Liver (tissue), 9 donors: ENCODE measurements around the gene ZNF446. TPM values are rescaled to one million over a fixed set of nuclear protein-coding genes. Genes with fewer than 3 reads are reported as not detected.
A peak's percentile ranks its signal among the peaks of the same experiment; 100 is the strongest.

ENCODE experiments used
- DNase-seq: peaks from one replicate; pipeline ENCODE4 v3.0.0-alpha.2; 2017; ENCODE audit warnings: low spot score
- H3K27ac ChIP-seq, 2 donors: one replicate each; pipeline ENCODE4 v1.7.0; 2013; ENCODE audit warnings: inconsistent platforms in 2 of 2, low read length in 2 of 2, control low read depth in 1 of 2, low read depth in 1 of 2, mild to moderate bottlenecking in 1 of 2
- H3K27me3 ChIP-seq, 4 donors: one replicate each; pipeline versions ENCODE4 v1.6.1 to v1.7.0; 2013; ENCODE audit warnings: low read length in 3 of 4, inconsistent platforms in 1 of 4, mild to moderate bottlenecking in 1 of 4, moderate library complexity in 1 of 4; ENCODE audit not compliant: control insufficient read depth in 4 of 4, insufficient read depth in 4 of 4
- H3K36me3 ChIP-seq, 4 donors: one replicate each; pipeline versions ENCODE4 v1.6.1 to v1.7.0; 2013; ENCODE audit warnings: low read length in 3 of 4, mild to moderate bottlenecking in 3 of 4, low read depth in 1 of 4, moderate library complexity in 1 of 4; ENCODE audit not compliant: control insufficient read depth in 4 of 4, insufficient read depth in 3 of 4
- H3K4me1 ChIP-seq, 4 donors: one replicate each; pipeline versions ENCODE4 v1.6.1 to v1.7.0; 2013; ENCODE audit warnings: low read length in 3 of 4, mild to moderate bottlenecking in 3 of 4, moderate library complexity in 1 of 4; ENCODE audit not compliant: control insufficient read depth in 4 of 4, insufficient read depth in 4 of 4
- H3K4me3 ChIP-seq, 3 donors: one replicate each; pipeline versions ENCODE4 v1.6.1 to v1.7.0; 2013; ENCODE audit warnings: low read length in 3 of 3, control low read depth in 1 of 3, low read depth in 1 of 3, mild to moderate bottlenecking in 1 of 3
- H3K9ac ChIP-seq, 2 donors: one replicate each; pipeline ENCODE4 v1.7.0; 2013; ENCODE audit warnings: low read length in 2 of 2, mild to moderate bottlenecking in 2 of 2, moderate library complexity in 2 of 2, control low read depth in 1 of 2, low read depth in 1 of 2
- H3K9me3 ChIP-seq, 4 donors: one replicate each; pipeline versions ENCODE4 v1.6.1 to v1.7.0; 2013; ENCODE audit warnings: low read length in 3 of 4; ENCODE audit not compliant: control insufficient read depth in 4 of 4
- EGR1 ChIP-seq, 2 donors: IDR thresholded peaks; 2 replicates each; pipeline ENCODE4 v1.6.1; 2016 to 2018; ENCODE audit warnings: antibody characterized with exemption in 2 of 2, low read depth in 2 of 2
- FOXA1 ChIP-seq: IDR thresholded peaks from 2 replicates; pipeline ENCODE4 v1.6.1; 2016; ENCODE audit warnings: antibody characterized with exemption
- FOXA2 ChIP-seq: IDR thresholded peaks from 2 replicates; pipeline ENCODE4 v1.6.1; 2016; ENCODE audit warnings: antibody characterized with exemption
- GABPA ChIP-seq, 2 donors: IDR thresholded peaks in 1 of 2; conservative IDR thresholded peaks in 1 of 2; 2 replicates each; pipeline ENCODE4 v1.6.1; 2016; ENCODE audit warnings: antibody characterized with exemption in 2 of 2, mild to moderate bottlenecking in 1 of 2, moderate library complexity in 1 of 2
- HNF4A ChIP-seq, 2 donors: conservative IDR thresholded peaks; 2 replicates each; pipeline ENCODE4 v1.6.1; 2016; ENCODE audit warnings: antibody characterized with exemption in 2 of 2, mild to moderate bottlenecking in 2 of 2
- HNF4G ChIP-seq: IDR thresholded peaks from 2 replicates; pipeline ENCODE4 v1.6.1; 2016; ENCODE audit warnings: antibody characterized with exemption
- JUND ChIP-seq, 2 donors: IDR thresholded peaks; 2 replicates each; pipeline ENCODE4 v1.6.1; 2016; ENCODE audit warnings: antibody characterized with exemption in 2 of 2
- NR2F2 ChIP-seq: IDR thresholded peaks from 2 replicates; pipeline ENCODE4 v1.6.1; 2016; ENCODE audit warnings: antibody characterized with exemption
- RAD21 ChIP-seq, 2 donors: IDR thresholded peaks; 2 replicates each; pipeline ENCODE4 v1.6.1; 2016; ENCODE audit warnings: antibody characterized with exemption in 2 of 2, mild to moderate bottlenecking in 2 of 2
- RXRA ChIP-seq, 2 donors: IDR thresholded peaks; 2 replicates each; pipeline ENCODE4 v1.6.1; 2017 to 2018; ENCODE audit warnings: antibody characterized with exemption in 2 of 2, mild to moderate bottlenecking in 1 of 2
- SP1 ChIP-seq: IDR thresholded peaks from 2 replicates; pipeline ENCODE4 v1.6.1; 2018; ENCODE audit warnings: antibody characterized with exemption, mild to moderate bottlenecking
- TAF1 ChIP-seq: conservative IDR thresholded peaks from 2 replicates; pipeline ENCODE4 v1.6.1; 2016; ENCODE audit warnings: antibody characterized with exemption, mild to moderate bottlenecking
- YY1 ChIP-seq: IDR thresholded peaks from 2 replicates; pipeline ENCODE4 v1.6.1; 2016; ENCODE audit warnings: antibody characterized with exemption, mild to moderate bottlenecking
- ZBTB33 ChIP-seq: IDR thresholded peaks from 2 replicates; pipeline ENCODE4 v1.6.1; 2016; ENCODE audit warnings: antibody characterized with exemption
- WGBS: extraction: QIAGEN DNeasy Blood & Tissue Kit; methylation state at CpG from one replicate; pipeline ENCODE4 v1.1.7; 2013; 5-methylcytosine and 5-hydroxymethylcytosine counted together
- polyA plus RNA-seq, 2 donors: library from polyadenylated mRNA; stranded (reverse) in 1 of 2; unstranded in 1 of 2; fragments of 200-250 nt in 1 of 2; fragments of >200 nt in 1 of 2; fragmentation: Nextera tagmentation in 1 of 2; extraction: Ambion mirVana in 1 of 2; gene quantifications; one replicate each; pipeline versions ENCODE4 v1.2.1 to v1.2.3, GENCODE V29; 2013 to 2015
- total RNA-seq, 2 donors: library from RNA; depleted of rRNA; stranded (reverse); fragments of >200 nt; gene quantifications; one replicate each; pipeline ENCODE4 v1.2.3, GENCODE V29; 2014
- TF ChIP-seq, protein P1 (sequence below): IDR thresholded peaks from 2 replicates; pipeline ENCODE4 v1.6.1; 2016; ENCODE audit warnings: antibody characterized with exemption
- TF ChIP-seq, protein P2 (sequence below): IDR thresholded peaks from 2 replicates; pipeline ENCODE4 v1.6.1; 2016; ENCODE audit warnings: antibody characterized with exemption, mild to moderate bottlenecking
- TF ChIP-seq, protein P3 (sequence below): fragments of 150-350 bp; IDR thresholded peaks from 2 replicates; pipeline ENCODE4 v1.5.1; 2017; ENCODE audit warnings: improper control_type of control experiment, low read depth, low read length; ENCODE audit not compliant: missing input control
- TF ChIP-seq, protein P4 (sequence below): IDR thresholded peaks from 2 replicates; pipeline ENCODE4 v1.6.1; 2016; ENCODE audit warnings: antibody characterized with exemption
- donor health status: healthy.
- donor health status: healthy.
- donor health status: healthy.
- donor health status: healthy.
- donor health status: healthy.

Gene ZNF446
- total and polyA plus RNA-seq, 4 donors, result 2.8 to 4.8 (median 3.9) TPM

DNA sequence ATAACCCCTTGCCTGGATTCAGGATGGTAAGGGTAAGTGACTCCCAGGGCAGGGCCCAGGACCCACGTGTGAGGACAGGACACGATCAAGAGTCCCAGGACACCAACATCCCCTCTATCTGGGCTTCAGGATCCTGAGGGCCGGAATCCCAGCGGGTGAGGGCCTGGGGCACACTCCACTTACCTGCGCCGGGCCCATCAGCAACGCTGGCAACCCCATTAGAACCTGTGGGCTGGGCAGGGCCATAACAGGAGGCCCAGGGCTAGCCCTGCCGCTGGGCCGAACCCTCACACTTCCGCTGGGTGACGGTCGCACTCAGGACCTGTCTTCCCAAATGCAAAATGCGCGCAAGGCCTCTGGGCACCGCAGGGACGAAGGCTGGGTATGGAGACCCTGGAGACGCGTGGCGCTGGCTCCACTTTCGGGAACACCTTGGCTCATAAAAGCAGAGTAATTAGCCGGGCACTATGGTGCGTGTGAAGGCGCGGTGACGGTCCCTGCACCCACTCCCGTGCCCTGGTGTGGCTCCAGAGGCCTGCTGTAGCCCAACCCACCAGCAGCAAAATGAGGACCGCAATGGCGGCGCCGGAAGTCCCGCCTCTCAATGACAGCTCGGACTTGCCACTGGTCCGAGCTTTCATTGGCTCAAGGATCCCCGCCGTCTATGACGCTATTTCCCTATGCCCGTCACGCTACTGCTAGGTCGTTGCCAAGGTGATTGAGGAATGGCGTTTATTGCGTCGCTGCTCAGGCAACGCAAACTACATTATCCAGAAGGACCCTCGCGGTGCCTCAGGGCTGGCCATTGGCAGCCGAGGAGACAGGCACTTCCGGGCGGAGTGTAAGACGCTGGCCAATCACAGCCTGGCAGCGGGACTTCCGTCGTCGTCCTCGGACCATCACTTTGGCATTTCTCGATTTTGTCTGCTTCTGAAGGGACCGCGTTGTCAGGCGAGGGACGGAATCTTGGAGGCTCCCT lies 36.3 kb upstream of the ZNF446 start, which contains the start of gene ZNF132:
Gene ZNF132 (minus strand): TSS at position 578 of the 979 bp plus-strand sequence. CDS start 332 bp downstream, at position 246.
- WGBS, result 8% methylated on average over 59 of the region's 59 CpGs
- Histone ChIP-seq H3K4me1 (peaks cover 2 to 8% (median 4%) of the 10 kb centered on the region in 4 donors), H3K4me3 (peak within 1 kb of the TSS; percentile 66 to 91 (median 81)), H3K27me3 (no peaks in the 10 kb centered on the region), H3K9me3 (peaks cover 17 to 42% (median 28%) of the 10 kb centered on the region in 4 donors), H3K36me3 (peaks cover 6 to 21% (median 11%) of the 10 kb centered on the region in 4 donors), H3K9ac (peak within 1 kb of the TSS in 1 of 2 donors; percentile 6), H3K27ac (peak within 1 kb of the TSS; percentile 55 to 67)
- peak; percentile 88 for DNase-seq
- peak; percentile 80 to 96 for TF ChIP-seq GABPA (IDR thresholded peaks at IDR 0.05 in 1 of 2, conservative IDR thresholded peaks at IDR 0.05 in 1 of 2)
- no peak for TF ChIP-seq JUND (IDR thresholded peaks at IDR 0.05)
- no peak for TF ChIP-seq NR2F2
- TF ChIP-seq YY1, result peak; percentile 98
- peak; percentile 68 for TF ChIP-seq SP1
- TF ChIP-seq ZBTB33, result peak; percentile 44
- TF ChIP-seq, protein P1, sequence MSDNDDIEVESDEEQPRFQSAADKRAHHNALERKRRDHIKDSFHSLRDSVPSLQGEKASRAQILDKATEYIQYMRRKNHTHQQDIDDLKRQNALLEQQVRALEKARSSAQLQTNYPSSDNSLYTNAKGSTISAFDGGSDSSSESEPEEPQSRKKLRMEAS, result peak; percentile 69

GRCh38 chr19:58440556-58440955 lies 35.6 kb upstream of the ZNF446 start:
- Histone ChIP-seq H3K9ac (no peak overlapping the region), H3K4me1 (peaks cover 2 to 8% (median 4%) of the 10 kb centered on the region in 4 donors), H3K36me3 (peaks cover 6 to 14% (median 8%) of the 10 kb centered on the region in 4 donors), H3K9me3 (peaks cover 13 to 35% (median 22%) of the 10 kb centered on the region in 4 donors), H3K27ac (peak overlapping the region; percentile 7 to 56), H3K27me3 (no peaks in the 10 kb centered on the region), H3K4me3 (peak overlapping the region; percentile 66 to 91 (median 81))
- 23% methylated on average over 31 of the region's 31 CpGs for WGBS
- TF ChIP-seq RXRA (IDR thresholded peaks at IDR 0.05) (no peak), JUND (IDR thresholded peaks at IDR 0.05) (no peak), GABPA (IDR thresholded peaks at IDR 0.05 in 1 of 2, conservative IDR thresholded peaks at IDR 0.05 in 1 of 2) (no peak), ZBTB33 (no peak), NR2F2 (no peak), YY1 (no peak), HNF4A (conservative IDR thresholded peaks at IDR 0.05) (no peak), FOXA1 (no peak), SP1 (no peak), RAD21 (IDR thresholded peaks at IDR 0.05) (no peak), FOXA2 (no peak), TAF1 (no peak), HNF4G (no peak), EGR1 (IDR thresholded peaks at IDR 0.05; ENCODE audit: low read depth in 2 of 2) (no peak)
- TF ChIP-seq, protein P2, sequence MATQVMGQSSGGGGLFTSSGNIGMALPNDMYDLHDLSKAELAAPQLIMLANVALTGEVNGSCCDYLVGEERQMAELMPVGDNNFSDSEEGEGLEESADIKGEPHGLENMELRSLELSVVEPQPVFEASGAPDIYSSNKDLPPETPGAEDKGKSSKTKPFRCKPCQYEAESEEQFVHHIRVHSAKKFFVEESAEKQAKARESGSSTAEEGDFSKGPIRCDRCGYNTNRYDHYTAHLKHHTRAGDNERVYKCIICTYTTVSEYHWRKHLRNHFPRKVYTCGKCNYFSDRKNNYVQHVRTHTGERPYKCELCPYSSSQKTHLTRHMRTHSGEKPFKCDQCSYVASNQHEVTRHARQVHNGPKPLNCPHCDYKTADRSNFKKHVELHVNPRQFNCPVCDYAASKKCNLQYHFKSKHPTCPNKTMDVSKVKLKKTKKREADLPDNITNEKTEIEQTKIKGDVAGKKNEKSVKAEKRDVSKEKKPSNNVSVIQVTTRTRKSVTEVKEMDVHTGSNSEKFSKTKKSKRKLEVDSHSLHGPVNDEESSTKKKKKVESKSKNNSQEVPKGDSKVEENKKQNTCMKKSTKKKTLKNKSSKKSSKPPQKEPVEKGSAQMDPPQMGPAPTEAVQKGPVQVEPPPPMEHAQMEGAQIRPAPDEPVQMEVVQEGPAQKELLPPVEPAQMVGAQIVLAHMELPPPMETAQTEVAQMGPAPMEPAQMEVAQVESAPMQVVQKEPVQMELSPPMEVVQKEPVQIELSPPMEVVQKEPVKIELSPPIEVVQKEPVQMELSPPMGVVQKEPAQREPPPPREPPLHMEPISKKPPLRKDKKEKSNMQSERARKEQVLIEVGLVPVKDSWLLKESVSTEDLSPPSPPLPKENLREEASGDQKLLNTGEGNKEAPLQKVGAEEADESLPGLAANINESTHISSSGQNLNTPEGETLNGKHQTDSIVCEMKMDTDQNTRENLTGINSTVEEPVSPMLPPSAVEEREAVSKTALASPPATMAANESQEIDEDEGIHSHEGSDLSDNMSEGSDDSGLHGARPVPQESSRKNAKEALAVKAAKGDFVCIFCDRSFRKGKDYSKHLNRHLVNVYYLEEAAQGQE, result no peak
- TF ChIP-seq, protein P3, sequence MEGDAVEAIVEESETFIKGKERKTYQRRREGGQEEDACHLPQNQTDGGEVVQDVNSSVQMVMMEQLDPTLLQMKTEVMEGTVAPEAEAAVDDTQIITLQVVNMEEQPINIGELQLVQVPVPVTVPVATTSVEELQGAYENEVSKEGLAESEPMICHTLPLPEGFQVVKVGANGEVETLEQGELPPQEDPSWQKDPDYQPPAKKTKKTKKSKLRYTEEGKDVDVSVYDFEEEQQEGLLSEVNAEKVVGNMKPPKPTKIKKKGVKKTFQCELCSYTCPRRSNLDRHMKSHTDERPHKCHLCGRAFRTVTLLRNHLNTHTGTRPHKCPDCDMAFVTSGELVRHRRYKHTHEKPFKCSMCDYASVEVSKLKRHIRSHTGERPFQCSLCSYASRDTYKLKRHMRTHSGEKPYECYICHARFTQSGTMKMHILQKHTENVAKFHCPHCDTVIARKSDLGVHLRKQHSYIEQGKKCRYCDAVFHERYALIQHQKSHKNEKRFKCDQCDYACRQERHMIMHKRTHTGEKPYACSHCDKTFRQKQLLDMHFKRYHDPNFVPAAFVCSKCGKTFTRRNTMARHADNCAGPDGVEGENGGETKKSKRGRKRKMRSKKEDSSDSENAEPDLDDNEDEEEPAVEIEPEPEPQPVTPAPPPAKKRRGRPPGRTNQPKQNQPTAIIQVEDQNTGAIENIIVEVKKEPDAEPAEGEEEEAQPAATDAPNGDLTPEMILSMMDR, result no peak
- TF ChIP-seq, protein P4, sequence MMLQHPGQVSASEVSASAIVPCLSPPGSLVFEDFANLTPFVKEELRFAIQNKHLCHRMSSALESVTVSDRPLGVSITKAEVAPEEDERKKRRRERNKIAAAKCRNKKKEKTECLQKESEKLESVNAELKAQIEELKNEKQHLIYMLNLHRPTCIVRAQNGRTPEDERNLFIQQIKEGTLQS, result no peak
- TF ChIP-seq, protein P1, result no peak
- DNase-seq, result no peak
